ENCODE data around the gene CCDC34.

CCDC34 gene

DNA sequence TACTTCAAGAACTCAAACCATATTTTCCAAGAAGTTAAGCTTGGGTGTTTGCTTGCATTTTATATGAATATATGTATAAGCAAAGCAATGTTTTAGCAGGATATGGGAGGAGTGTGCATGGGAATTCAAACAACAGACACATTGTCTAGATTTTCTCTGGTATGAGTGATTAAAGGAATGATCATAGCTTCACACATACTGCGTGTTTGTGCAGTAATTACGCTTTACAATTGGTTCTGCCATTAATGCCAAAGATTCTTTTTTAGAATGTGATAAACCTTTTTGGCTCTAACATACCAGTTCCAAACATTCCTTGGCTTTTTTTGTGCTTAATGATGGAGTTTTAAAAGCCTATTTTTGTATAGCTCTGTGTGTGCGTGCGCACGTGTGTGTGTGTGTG, 54.0 kb downstream of the CCDC34 start:
- Histone ChIP-seq H3K27ac (no peak overlapping the region), H3K4me1 (peaks cover 0 to 11% (median 0%) of the 10 kb centered on the region in 4 donors), H3K36me3 (no peaks in the 10 kb centered on the region), H3K9me3 (no peaks in the 10 kb centered on the region), H3K4me3 (no peak overlapping the region), H3K27me3 (no peaks in the 10 kb centered on the region)
- TF ChIP-seq, protein P1, sequence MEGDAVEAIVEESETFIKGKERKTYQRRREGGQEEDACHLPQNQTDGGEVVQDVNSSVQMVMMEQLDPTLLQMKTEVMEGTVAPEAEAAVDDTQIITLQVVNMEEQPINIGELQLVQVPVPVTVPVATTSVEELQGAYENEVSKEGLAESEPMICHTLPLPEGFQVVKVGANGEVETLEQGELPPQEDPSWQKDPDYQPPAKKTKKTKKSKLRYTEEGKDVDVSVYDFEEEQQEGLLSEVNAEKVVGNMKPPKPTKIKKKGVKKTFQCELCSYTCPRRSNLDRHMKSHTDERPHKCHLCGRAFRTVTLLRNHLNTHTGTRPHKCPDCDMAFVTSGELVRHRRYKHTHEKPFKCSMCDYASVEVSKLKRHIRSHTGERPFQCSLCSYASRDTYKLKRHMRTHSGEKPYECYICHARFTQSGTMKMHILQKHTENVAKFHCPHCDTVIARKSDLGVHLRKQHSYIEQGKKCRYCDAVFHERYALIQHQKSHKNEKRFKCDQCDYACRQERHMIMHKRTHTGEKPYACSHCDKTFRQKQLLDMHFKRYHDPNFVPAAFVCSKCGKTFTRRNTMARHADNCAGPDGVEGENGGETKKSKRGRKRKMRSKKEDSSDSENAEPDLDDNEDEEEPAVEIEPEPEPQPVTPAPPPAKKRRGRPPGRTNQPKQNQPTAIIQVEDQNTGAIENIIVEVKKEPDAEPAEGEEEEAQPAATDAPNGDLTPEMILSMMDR (IDR thresholded peaks at IDR 0.05), result no peak
- intact Hi-C loops (cut with DNase I; ENCODE audit: low total_unique reads), result no loop called here
- no peak for DNase-seq

DNA sequence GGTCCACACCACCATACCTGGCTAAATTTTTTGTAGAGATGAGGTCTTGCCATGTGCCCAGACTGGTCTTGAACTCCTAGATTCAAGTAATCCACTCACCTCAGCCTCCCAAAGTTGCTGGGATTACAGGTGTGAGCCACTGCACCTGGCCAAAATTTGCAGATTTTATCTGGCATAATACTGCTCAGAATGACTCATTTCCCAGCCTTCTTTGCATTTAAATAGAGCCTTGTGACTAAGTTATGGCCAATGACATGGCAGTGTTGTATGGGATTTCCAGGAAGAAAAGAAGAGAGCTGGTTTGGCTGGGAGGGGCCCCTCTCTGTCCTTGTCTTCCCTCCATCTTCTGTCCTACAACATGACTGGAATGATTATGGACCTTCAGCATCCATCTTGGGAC, 55.8 kb downstream of the CCDC34 start:
- intact Hi-C loops (cut with DNase I; ENCODE audit: low total_unique reads), result no loop called here
- TF ChIP-seq, protein P1 (IDR thresholded peaks at IDR 0.05), result no peak
- no peaks in the 10 kb centered on the region for H3K36me3 ChIP-seq

DNA sequence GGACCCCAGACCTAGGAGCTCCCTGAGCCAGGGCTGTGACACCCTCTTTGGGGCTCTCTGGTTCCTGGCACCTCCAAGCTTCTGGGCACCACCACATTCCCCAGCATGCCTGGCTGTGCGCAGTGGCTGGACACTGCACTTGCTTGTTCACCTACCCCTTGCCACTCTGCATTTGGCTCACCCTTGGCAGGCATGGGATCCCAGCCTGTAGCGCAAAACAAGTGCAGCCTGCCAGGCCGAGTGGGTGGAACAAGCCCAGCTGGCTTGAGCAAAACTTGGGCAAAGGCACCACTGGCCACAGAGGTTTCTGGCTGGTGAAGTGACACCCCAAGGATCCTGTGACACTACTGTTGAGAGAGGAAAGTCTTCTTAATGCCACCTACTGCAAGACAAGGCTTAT, 57.3 kb downstream of the CCDC34 start:
- intact Hi-C loops (cut with DNase I; ENCODE audit: low total_unique reads), result no loop called here
- DNase-seq, result no peak
- H3K27ac ChIP-seq, result no peak overlapping the region
- H3K36me3 ChIP-seq, result no peaks in the 10 kb centered on the region
- no peaks in the 10 kb centered on the region for H3K27me3 ChIP-seq
- no peak overlapping the region for H3K4me3 ChIP-seq
- TF ChIP-seq, protein P1 (IDR thresholded peaks at IDR 0.05), result no peak
- H3K9me3 ChIP-seq, result no peaks in the 10 kb centered on the region
- peaks cover 0 to 11% (median 0%) of the 10 kb centered on the region in 4 donors for H3K4me1 ChIP-seq

More for the DNA sequence above, 55.8 kb downstream of the CCDC34 start:
- H3K4me1 ChIP-seq, result peaks cover 0 to 11% (median 0%) of the 10 kb centered on the region in 4 donors
- no peak overlapping the region for H3K27ac ChIP-seq
- no peaks in the 10 kb centered on the region for H3K27me3 ChIP-seq
- H3K4me3 ChIP-seq, result no peak overlapping the region
- DNase-seq, result no peak
- no peaks in the 10 kb centered on the region for H3K9me3 ChIP-seq

DNA sequence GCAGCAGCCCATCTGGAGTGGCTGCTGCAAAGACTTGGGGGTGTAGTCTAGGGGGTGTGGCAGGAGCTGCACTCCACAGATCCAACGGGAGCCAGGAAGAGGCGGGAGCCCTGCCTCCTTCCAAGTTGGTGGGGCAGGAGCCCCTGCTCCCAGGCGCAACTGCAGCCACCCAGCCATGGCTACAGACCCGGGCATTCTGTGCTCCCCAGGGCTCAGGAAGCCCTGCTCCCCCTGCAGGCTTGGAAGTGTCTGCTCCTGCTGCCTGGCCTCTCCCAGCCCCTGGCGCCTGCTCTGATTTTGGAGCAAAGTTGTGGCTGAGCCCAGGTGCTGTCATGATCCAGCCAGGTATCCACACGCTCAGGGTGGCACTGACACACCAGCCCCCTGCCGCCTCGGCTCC, 58.5 kb downstream of the CCDC34 start:
- DNase-seq, result no peak
- TF ChIP-seq, protein P1 (IDR thresholded peaks at IDR 0.05), result no peak
- no peak overlapping the region for H3K27ac ChIP-seq
- H3K4me1 ChIP-seq, result peaks cover 0 to 7% (median 0%) of the 10 kb centered on the region in 4 donors
- no peaks in the 10 kb centered on the region for H3K27me3 ChIP-seq
- no peak overlapping the region for H3K4me3 ChIP-seq
- H3K36me3 ChIP-seq, result no peaks in the 10 kb centered on the region
- intact Hi-C loops (cut with DNase I; ENCODE audit: low total_unique reads), result no loop called here
- no peaks in the 10 kb centered on the region for H3K9me3 ChIP-seq

DNA sequence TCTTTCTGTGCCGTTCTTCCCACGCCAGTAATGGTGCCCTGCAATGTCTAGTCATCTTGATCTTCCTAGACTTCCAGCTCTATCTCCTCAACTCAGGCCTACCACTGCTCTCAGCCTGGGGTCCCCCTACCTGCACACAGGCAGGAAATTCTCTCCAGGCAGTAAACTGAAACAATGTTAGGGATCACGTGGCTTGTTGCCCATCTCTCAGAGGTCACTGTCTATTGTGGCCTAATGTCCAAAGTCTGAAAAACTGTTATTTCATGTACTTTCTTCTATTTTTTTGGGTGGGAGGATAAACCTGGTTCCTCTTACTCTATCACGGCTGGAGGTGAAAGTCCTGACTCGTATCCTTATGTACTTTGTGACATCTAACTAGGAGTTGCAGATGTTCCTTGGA, 59.1 kb downstream of the CCDC34 start:
- H3K27ac ChIP-seq, result no peak overlapping the region
- no peak for DNase-seq
- no peaks in the 10 kb centered on the region for H3K27me3 ChIP-seq

More for the DNA sequence above, 59.1 kb downstream of the CCDC34 start:
- no peaks in the 10 kb centered on the region for H3K36me3 ChIP-seq
- no peaks in the 10 kb centered on the region for H3K9me3 ChIP-seq
- TF ChIP-seq, protein P1 (IDR thresholded peaks at IDR 0.05), result no peak
- H3K4me3 ChIP-seq, result no peak overlapping the region
- H3K4me1 ChIP-seq, result peaks cover 0 to 1% (median 0%) of the 10 kb centered on the region in 4 donors
- intact Hi-C loops (cut with DNase I; ENCODE audit: low total_unique reads), result no loop called here

Measured in tibial artery (tissue), 4 donors.